HepG2 (cell line): ENCODE measurements around the gene BCL2L11. TPM values are rescaled to one million over a fixed set of nuclear protein-coding genes. Genes with fewer than 3 reads are reported as not detected.

Experiments used
- ATAC-seq: fragments of 200-7000 bp; cut with Tn5 transposase; 3 replicates; pipeline ENCODE4 v1.9.1; 2020; ENCODE audit warnings: mild to moderate bottlenecking, moderate library complexity
- BruUV-seq: library from RNA; stranded (reverse); fragments of 400-500 nt; replicated peaks from 2 replicates; lab custom pipeline; 2021; lab: Mats Ljungman, UMichigan
- CTCF ChIA-PET: fragments of 300-600 bp; formaldehyde crosslinking; extraction: SDS; loops from one replicate; lab custom pipeline; 2021; ENCODE audit warnings: low total read pairs, inconsistent platforms, low intra/inter-chr PET ratio; lab: Yijun Ruan, JAX
- POLR2A ChIA-PET: fragments of 350-600 bp; sonication (Branson Sonifier 250); formaldehyde crosslinking; loops from one replicate; lab custom pipeline; 2020; ENCODE audit warnings: antibody characterized with exemption, inconsistent platforms; lab: Yijun Ruan, JAX
- DNase-seq: peaks from one replicate; pipeline ENCODE4 v3.0.0-alpha.2; 2015; ENCODE audit warnings: low spot score
- FAIRE-seq: peaks from 3 replicates; lab custom pipeline; 2011; peaks lifted over from hg19 to GRCh38; lab: Jason Lieb, UNC
- H2AFZ ChIP-seq: one replicate; pipeline ENCODE4 v1.6.1; 2011; ENCODE audit warnings: low read length, inconsistent platforms
- H3K27ac ChIP-seq: fragments of 300-600 bp; 3 replicates; pipeline ENCODE4 v1.8.0; 2011; ENCODE audit warnings: mixed run types, mild to moderate bottlenecking, mixed read lengths, low read length, inconsistent platforms; ENCODE audit not compliant: insufficient read depth; ENCODE audit errors: extremely low read length
- H3K27me3 ChIP-seq, 2 experiments: fragments of 200-600 bp in 1 of 2; 2 replicates in 1 of 2; 3 replicates in 1 of 2; pipeline versions ENCODE4 v1.6.0 to v1.8.0; 2011; ENCODE audit warnings: low read length in 2 of 2, mild to moderate bottlenecking in 2 of 2, moderate library complexity in 2 of 2, inconsistent platforms in 1 of 2; ENCODE audit not compliant: insufficient read depth in 2 of 2, control insufficient read depth in 1 of 2
- H3K36me3 ChIP-seq, 2 experiments: fragments of 200-600 bp in 1 of 2; replicated peaks in 1 of 2; 2 replicates in 1 of 2; 3 replicates in 1 of 2; pipeline versions ENCODE4 v1.5.1 to v1.8.0; 2011; ENCODE audit warnings: low read length in 2 of 2, inconsistent platforms in 1 of 2; ENCODE audit not compliant: insufficient read depth in 2 of 2, control insufficient read depth in 1 of 2
- H3K4me1 ChIP-seq: 2 replicates; pipeline ENCODE4 v1.5.1; 2012; ENCODE audit warnings: low read length, inconsistent platforms; ENCODE audit not compliant: insufficient read depth
- H3K4me2 ChIP-seq: 2 replicates; pipeline ENCODE4 v1.6.0; 2011; ENCODE audit warnings: low read depth, low read length, inconsistent platforms
- H3K4me3 ChIP-seq, 3 experiments: fragments of 200-600 bp in 1 of 3; sonication (generic), shearing (Covaris generic) in 1 of 3; replicated peaks in 1 of 3; 2 replicates each; pipeline ENCODE4 v1.5.1; 2011 to 2016; ENCODE audit warnings: low read length in 3 of 3, inconsistent platforms in 2 of 3, low read depth in 2 of 3, mild to moderate bottlenecking in 2 of 3, control low read depth in 1 of 3, mixed read lengths in 1 of 3; ENCODE audit not compliant: insufficient read depth in 1 of 3
- H3K79me2 ChIP-seq: one replicate; pipeline ENCODE4 v1.6.1; 2011; ENCODE audit warnings: low read length, inconsistent platforms; ENCODE audit not compliant: insufficient read depth
- H3K9ac ChIP-seq: 2 replicates; pipeline ENCODE4 v1.6.0; 2011; ENCODE audit warnings: mild to moderate bottlenecking, low read depth, low read length, inconsistent platforms; ENCODE audit not compliant: insufficient read depth
- H3K9me3 ChIP-seq: 2 replicates; pipeline ENCODE4 v1.5.1; 2012; ENCODE audit warnings: mild to moderate bottlenecking, low read length
- H4K20me1 ChIP-seq: 2 replicates; pipeline ENCODE4 v1.6.0; 2011; ENCODE audit warnings: inconsistent platforms, mild to moderate bottlenecking, low read length, moderate library complexity; ENCODE audit not compliant: insufficient read depth
- HOXA9 ChIP-seq: sonication (generic); formaldehyde crosslinking; IDR thresholded peaks from 2 replicates; pipeline ENCODE4 v1.8.1; 2022; ENCODE audit warnings: missing genetic modification reagents, mild to moderate bottlenecking, moderate library complexity, borderline replicate concordance
- MXD4 ChIP-seq: IDR thresholded peaks from 2 replicates; pipeline ENCODE4 v1.6.1; 2016; ENCODE audit warnings: mild to moderate bottlenecking, missing biosample characterization, missing genetic modification reagents
- THAP11 ChIP-seq: IDR thresholded peaks from 2 replicates; pipeline ENCODE4 v1.6.1; 2016; ENCODE audit warnings: missing biosample characterization, missing genetic modification reagents
- ZNF224 ChIP-seq: sonication (generic); formaldehyde crosslinking; IDR thresholded peaks from 2 replicates; pipeline ENCODE4 v1.5.0; 2020; ENCODE audit warnings: mild to moderate bottlenecking, missing genetic modification reagents
- WGBS: methylation state at CpG from one replicate; pipeline ENCODE4 v1.1.6; 2017; ENCODE audit warnings: low lambda C conversion rate; 5-methylcytosine and 5-hydroxymethylcytosine counted together
- in situ Hi-C: cut with HindIII; loops from 2 replicates; pipeline ENCODE4 v1.10.0; 2017; ENCODE audit warnings: low pct_unique_long_range_greater_than_20kb; ENCODE audit not compliant: extremely low pct_ligation_motif_present
- intact Hi-C: fragments of 100-400 bp; cut with micrococcal nuclease; formaldehyde crosslinking; loops from one replicate; pipeline ENCODE4 v1.10.0; 2022; ENCODE audit not compliant: unreplicated experiment
- polyA plus RNA-seq, 8 experiments: library from polyadenylated mRNA; depleted of rRNA in 3 of 8; stranded (reverse) in 7 of 8; unstranded in 1 of 8; fragments of >200 nt; fragmentation: Illumina TruSeq in 4 of 8; extraction: Trizol in 4 of 8; gene quantifications; 2 replicates each; pipeline versions ENCODE4 v1.2.1 to v1.2.3, GENCODE V29; 2011 to 2016; ENCODE audit warnings: low read depth in 4 of 8, missing spikeins in 1 of 8, mixed read lengths in 1 of 8; ENCODE audit not compliant: insufficient read depth in 1 of 8
- total RNA-seq, 5 experiments: library from RNA; depleted of rRNA; stranded (reverse); fragments of >200 nt; fragmentation: Illumina TruSeq; extraction: Trizol; gene quantifications; 2 replicates each; pipeline ENCODE4 v1.2.3, GENCODE V29; 2016; ENCODE audit warnings: low read depth in 1 of 5
- TF ChIP-seq, protein P1 (sequence below): sonication (generic); formaldehyde crosslinking; conservative IDR thresholded peaks from 2 replicates; pipeline ENCODE4 v1.4.0; 2020; ENCODE audit warnings: missing genetic modification reagents
- TF ChIP-seq, protein P2 (sequence below): sonication (generic); formaldehyde crosslinking; conservative IDR thresholded peaks from 2 replicates; pipeline ENCODE4 v1.8.0; 2022; ENCODE audit warnings: mild to moderate bottlenecking, moderate library complexity, missing genetic modification reagents

Gene BCL2L11
- total and polyA plus RNA-seq, 2 of the 13 experiments (the other 11 are each of a cell fraction or from before 2014, with no cell fraction given) = 6.1 to 9.7 TPM

DNA sequence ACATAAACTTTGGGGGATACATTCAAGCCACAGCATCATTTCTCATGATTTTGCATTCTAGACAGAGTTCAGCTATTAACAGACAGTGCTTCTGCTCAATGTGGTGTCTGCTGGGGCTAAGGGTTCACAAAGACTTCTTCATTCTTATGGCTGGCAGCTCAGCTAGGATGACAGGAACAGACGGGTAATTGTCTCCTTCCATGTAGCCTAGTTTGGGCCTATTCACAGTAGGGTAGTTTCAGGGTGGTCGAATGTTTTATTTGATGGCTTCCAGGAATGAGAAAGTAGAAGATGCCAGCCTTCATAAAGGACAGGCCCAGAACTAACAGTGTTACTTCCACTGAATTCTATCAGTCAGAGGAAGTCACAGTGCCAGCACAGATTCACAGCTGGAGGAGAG lies 26.0 kb upstream of the BCL2L11 start:
- no peak for TF ChIP-seq ZNF224 (CRISPR knock-in tag)
- TF ChIP-seq THAP11 = no peak
- no peak for TF ChIP-seq HOXA9 (CRISPR knock-in tag)
- TF ChIP-seq, protein P1, sequence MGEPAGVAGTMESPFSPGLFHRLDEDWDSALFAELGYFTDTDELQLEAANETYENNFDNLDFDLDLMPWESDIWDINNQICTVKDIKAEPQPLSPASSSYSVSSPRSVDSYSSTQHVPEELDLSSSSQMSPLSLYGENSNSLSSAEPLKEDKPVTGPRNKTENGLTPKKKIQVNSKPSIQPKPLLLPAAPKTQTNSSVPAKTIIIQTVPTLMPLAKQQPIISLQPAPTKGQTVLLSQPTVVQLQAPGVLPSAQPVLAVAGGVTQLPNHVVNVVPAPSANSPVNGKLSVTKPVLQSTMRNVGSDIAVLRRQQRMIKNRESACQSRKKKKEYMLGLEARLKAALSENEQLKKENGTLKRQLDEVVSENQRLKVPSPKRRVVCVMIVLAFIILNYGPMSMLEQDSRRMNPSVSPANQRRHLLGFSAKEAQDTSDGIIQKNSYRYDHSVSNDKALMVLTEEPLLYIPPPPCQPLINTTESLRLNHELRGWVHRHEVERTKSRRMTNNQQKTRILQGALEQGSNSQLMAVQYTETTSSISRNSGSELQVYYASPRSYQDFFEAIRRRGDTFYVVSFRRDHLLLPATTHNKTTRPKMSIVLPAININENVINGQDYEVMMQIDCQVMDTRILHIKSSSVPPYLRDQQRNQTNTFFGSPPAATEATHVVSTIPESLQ (CRISPR knock-in tag) = no peak
- no peak for TF ChIP-seq MXD4
- TF ChIP-seq, protein P2, sequence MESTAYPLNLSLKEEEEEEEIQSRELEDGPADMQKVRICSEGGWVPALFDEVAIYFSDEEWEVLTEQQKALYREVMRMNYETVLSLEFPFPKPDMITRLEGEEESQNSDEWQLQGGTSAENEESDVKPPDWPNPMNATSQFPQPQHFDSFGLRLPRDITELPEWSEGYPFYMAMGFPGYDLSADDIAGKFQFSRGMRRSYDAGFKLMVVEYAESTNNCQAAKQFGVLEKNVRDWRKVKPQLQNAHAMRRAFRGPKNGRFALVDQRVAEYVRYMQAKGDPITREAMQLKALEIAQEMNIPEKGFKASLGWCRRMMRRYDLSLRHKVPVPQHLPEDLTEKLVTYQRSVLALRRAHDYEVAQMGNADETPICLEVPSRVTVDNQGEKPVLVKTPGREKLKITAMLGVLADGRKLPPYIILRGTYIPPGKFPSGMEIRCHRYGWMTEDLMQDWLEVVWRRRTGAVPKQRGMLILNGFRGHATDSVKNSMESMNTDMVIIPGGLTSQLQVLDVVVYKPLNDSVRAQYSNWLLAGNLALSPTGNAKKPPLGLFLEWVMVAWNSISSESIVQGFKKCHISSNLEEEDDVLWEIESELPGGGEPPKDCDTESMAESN (CRISPR knock-in tag) = no peak
- TF ChIP-seq, all 625 proteins: peak for 0
- WGBS = 26% methylated on average over 2 of the region's 2 CpGs
- Histone ChIP-seq H3K36me3 (no peaks in the 10 kb centered on the region), H3K4me1 (0 out of 2 replicates have a peak, but pooled peaks cover 4% of the 10 kb centered on the region), H3K4me3 (no peak overlapping the region), H4K20me1 (no peaks in the 10 kb centered on the region), H3K27ac (no peak overlapping the region), H3K9ac (no peak overlapping the region), H3K27me3 (peaks cover 0 to 15% of the 10 kb centered on the region in 2 experiments; a peak in 2 of 5 replicates), H2AFZ (no peak overlapping the region), H3K4me2 (no peak overlapping the region), H3K79me2 (no peaks in the 10 kb centered on the region), H3K9me3 (no peaks in the 10 kb centered on the region)
- POLR2A ChIA-PET = no interaction called here
- FAIRE-seq (no peak), DNase-seq (no peak), ATAC-seq (no peak)
- intact Hi-C loops = no loop called here
- CTCF ChIA-PET = no interaction called here
- in situ Hi-C loops = no loop called here
- no TSS peak for BruUV-seq
